ENCODE results near the gene RIT1. TPM values are rescaled to one million over a fixed set of nuclear protein-coding genes. Genes with fewer than 3 reads are reported as not detected.

Gene RIT1
- total RNA-seq, 4 donors from 2014 or later, result 12.8 to 65.6 (median 41.8) TPM

GRCh38 chr1:155929057-155929456, 17.9 kb upstream of the RIT1 start:
- H3K4me1 ChIP-seq, result peaks cover 17 to 28% of the 10 kb centered on the region in 2 donors
- TF ChIP-seq CTCF (IDR thresholded peaks at IDR 0.05) (no peak), POLR2A (IDR thresholded peaks at IDR 0.05) (no peak)
- DNase-seq, result no peak
- H3K27ac ChIP-seq, result no peak overlapping the region
- intact Hi-C loops (cut with DNase I; ENCODE audit: low total_unique reads), result no loop called here
- no peaks in the 10 kb centered on the region for H3K27me3 ChIP-seq
- no peak overlapping the region for H3K4me3 ChIP-seq
- H3K36me3 ChIP-seq, result no peaks in the 10 kb centered on the region
- H3K9me3 ChIP-seq, result no peaks in the 10 kb centered on the region

GRCh38 chr1:155925506-155925905, 14.4 kb upstream of the RIT1 start:
- Histone ChIP-seq H3K36me3 (no peaks in the 10 kb centered on the region), H3K4me3 (no peak overlapping the region), H3K27ac (no peak overlapping the region), H3K9me3 (no peaks in the 10 kb centered on the region), H3K4me1 (peaks cover 0 to 3% of the 10 kb centered on the region in 2 donors), H3K27me3 (no peaks in the 10 kb centered on the region)
- intact Hi-C loops (cut with DNase I; ENCODE audit: low total_unique reads), result no loop called here
- DNase-seq, result no peak
- TF ChIP-seq POLR2A (IDR thresholded peaks at IDR 0.05), result no peak
- no peak for TF ChIP-seq CTCF (IDR thresholded peaks at IDR 0.05)

- intact Hi-C loops (cut with DNase I; ENCODE audit: low total_unique reads), result no loop called here
- Histone ChIP-seq H3K36me3 (no peaks in the 10 kb centered on the region), H3K27me3 (no peaks in the 10 kb centered on the region), H3K9me3 (no peaks in the 10 kb centered on the region), H3K4me1 (no peaks in the 10 kb centered on the region), H3K4me3 (no peak overlapping the region), H3K27ac (no peak overlapping the region)
- TF ChIP-seq POLR2A (IDR thresholded peaks at IDR 0.05) (no peak), CTCF (IDR thresholded peaks at IDR 0.05) (no peak)
- no peak for DNase-seq
These were observed 9.6 kb upstream of the RIT1 start for GRCh38 chr1:155920717-155921116.

- DNase-seq, result no peak
- no peaks in the 10 kb centered on the region for H3K9me3 ChIP-seq
- no peak overlapping the region for H3K27ac ChIP-seq
- no peak overlapping the region for H3K4me3 ChIP-seq
- H3K36me3 ChIP-seq, result no peaks in the 10 kb centered on the region
- no peaks in the 10 kb centered on the region for H3K27me3 ChIP-seq
- TF ChIP-seq POLR2A (IDR thresholded peaks at IDR 0.05) (no peak), CTCF (IDR thresholded peaks at IDR 0.05) (no peak)
- intact Hi-C loops (cut with DNase I; ENCODE audit: low total_unique reads), result no loop called here
- no peaks in the 10 kb centered on the region for H3K4me1 ChIP-seq
These were observed 8.7 kb upstream of the RIT1 start for GRCh38 chr1:155919801-155920200.

- no peak overlapping the region for H3K27ac ChIP-seq
- H3K27me3 ChIP-seq, result no peaks in the 10 kb centered on the region
- DNase-seq, result no peak
- no peak overlapping the region for H3K4me3 ChIP-seq
- no peaks in the 10 kb centered on the region for H3K36me3 ChIP-seq
- no peaks in the 10 kb centered on the region for H3K9me3 ChIP-seq
- no peaks in the 10 kb centered on the region for H3K4me1 ChIP-seq
- intact Hi-C loops (cut with DNase I; ENCODE audit: low total_unique reads), result no loop called here
- TF ChIP-seq CTCF (IDR thresholded peaks at IDR 0.05) (no peak), POLR2A (IDR thresholded peaks at IDR 0.05) (no peak)
These were observed 7.5 kb upstream of the RIT1 start for GRCh38 chr1:155918660-155919059.
